NCI-H2227 treated with DMSO at 0.1 percent for 48 hours (cell line): ENCODE measurements around the gene PCDHA5.
A peak's percentile ranks its signal among the peaks of the same experiment; 100 is the strongest.
"Not testable (repeated sequence)": the region's sequence is repeated elsewhere in the genome, so short reads cannot be mapped to it uniquely, and the experiment has no call there.

ENCODE experiments used
- DNase-seq: peaks from one replicate; lab custom pipeline; 2025; lab: John Stamatoyannopoulos, UW

Gene PCDHA5

DNA sequence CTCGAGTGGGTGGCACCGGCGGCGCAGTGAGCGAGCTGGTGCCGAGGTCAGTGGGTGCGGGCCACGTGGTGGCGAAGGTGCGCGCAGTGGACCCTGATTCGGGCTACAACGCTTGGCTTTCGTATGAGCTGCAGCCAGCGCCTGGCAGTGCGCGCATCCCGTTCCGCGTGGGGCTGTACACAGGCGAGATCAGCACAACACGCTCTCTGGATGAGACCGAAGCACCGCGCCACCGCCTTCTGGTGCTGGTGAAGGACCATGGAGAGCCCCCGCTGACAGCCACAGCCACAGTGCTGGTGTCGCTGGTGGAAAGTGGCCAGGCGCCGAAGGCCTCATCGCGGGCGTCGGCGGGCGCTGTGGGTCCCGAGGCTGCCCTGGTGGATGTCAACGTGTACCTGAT, 2.1 kb downstream of the PCDHA5 start:
- DNase-seq, result no peak

DNA sequence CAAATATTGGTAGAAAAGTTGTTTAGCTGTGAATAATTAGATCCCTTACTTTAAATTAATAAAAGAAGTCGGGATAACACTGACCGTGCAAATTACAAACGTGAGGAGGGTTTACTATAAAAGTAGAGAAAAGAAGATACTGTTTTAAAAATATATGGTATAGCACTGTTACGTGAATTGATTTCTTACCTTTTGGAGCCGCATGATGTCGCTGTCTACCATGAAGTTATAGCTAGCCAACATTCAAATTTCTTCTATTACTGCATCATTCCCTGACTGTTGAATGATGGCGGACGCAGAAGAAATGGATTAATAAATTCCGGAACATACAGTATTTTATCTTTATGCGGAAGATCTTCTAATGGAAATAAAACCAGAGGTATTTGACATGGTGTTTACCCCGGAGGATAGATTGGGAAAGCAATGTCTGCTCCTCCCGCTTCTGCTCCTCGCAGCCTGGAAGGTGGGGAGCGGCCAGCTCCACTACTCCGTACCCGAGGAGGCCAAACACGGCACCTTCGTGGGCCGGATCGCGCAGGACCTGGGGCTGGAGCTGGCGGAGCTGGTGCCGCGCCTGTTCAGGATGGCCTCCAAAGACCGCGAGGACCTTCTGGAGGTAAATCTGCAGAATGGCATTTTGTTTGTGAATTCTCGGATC, 6.4 kb downstream of the PCDHA5 start, which contains the start of gene PCDHA6:
Gene PCDHA6 (plus strand): TSS at position 257 of the 658 bp plus-strand sequence. CDS start 132 bp downstream, at position 389.
- DNase-seq, result peak; percentile 52

DNA sequence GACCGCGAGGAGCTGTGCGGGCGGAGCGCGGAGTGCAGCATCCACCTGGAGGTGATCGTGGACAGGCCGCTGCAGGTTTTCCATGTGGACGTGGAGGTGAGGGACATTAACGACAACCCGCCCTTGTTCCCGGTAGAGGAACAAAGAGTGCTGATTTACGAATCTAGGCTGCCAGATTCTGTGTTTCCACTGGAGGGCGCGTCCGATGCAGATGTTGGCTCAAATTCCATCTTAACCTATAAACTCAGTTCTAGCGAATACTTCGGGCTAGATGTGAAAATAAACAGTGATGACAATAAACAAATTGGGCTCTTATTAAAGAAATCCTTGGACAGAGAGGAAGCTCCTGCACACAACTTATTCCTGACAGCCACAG, 6.9 kb downstream of the PCDHA5 start:
- peak; percentile 5 for DNase-seq

DNA sequence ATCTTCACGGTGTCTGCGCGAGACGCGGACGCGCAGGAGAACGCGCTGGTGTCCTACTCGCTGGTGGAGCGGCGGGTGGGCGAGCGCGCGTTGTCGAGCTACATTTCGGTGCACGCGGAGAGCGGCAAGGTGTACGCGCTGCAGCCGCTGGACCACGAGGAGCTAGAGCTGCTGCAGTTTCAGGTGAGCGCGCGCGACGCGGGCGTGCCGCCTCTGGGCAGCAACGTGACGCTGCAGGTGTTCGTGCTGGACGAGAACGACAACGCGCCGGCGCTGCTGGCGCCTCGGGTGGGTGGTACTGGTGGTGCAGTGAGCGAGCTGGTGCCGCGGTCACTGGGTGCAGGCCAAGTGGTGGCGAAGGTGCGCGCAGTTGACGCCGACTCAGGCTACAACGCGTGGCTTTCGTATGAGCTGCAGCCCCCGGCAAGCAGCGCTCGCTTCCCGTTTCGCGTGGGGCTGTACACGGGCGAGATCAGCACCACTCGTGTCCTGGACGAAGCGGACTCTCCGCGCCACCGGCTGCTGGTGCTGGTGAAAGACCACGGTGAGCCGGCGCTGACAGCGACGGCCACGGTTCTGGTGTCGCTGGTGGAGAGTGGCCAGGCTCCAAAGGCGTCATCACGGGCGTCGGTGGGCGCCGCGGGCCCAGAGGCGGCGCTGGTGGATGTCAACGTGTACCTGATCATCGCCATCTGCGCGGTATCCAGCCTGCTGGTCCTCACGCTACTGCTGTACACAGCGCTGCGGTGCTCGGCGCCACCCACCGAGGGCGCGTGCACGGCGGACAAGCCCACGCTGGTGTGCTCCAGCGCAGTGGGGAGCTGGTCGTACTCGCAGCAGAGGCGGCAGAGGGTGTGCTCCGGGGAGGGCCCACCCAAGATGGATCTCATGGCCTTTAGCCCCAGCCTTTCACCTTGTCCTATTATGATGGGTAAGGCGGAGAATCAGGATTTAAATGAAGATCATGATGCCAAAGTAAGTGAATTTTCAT, 8.4 kb downstream of the PCDHA5 start:
- not testable (repeated sequence) for DNase-seq

DNA sequence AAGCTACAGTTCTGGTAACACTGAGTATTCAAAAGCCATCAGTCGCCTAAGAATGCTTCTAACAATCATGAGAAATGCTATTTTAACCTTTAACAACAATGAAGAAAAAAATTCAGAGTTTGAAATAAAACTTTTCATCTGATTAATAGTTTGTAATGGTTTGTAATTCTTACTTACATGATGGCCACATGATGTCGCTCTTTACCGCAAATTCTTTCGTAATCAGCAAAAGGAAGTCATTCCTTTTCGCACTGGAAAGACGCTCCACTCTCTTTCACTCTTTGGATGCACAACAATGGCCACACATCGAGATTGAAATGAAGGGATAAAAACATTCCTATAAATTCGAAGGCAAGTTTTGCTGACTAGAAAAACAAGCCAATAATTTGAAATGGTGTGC, 12.6 kb downstream of the PCDHA5 start, which contains the start of gene PCDHA7:
Gene PCDHA7 (plus strand): TSS at position 277 of the 400 bp plus-strand sequence. CDS start 115 bp downstream, at position 392.
- no peak for DNase-seq

DNA sequence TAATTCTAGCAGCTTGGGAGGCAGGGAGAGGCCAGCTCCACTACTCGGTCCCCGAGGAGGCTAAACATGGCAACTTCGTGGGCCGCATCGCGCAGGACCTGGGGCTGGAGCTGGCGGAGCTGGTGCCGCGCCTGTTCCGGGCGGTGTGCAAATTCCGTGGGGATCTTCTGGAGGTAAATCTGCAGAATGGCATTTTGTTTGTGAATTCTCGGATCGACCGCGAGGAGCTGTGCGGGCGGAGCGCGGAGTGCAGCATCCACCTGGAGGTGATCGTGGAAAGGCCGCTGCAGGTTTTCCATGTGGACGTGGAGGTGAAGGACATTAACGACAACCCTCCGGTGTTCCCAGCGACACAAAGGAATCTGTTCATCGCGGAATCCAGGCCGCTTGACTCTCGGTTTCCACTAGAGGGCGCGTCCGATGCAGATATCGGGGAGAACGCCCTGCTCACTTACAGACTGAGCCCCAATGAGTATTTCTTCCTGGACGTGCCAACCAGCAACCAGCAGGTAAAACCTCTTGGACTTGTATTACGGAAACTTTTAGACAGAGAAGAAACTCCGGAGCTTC, 13.1 kb downstream of the PCDHA5 start:
- DNase-seq, result not testable (repeated sequence)

DNA sequence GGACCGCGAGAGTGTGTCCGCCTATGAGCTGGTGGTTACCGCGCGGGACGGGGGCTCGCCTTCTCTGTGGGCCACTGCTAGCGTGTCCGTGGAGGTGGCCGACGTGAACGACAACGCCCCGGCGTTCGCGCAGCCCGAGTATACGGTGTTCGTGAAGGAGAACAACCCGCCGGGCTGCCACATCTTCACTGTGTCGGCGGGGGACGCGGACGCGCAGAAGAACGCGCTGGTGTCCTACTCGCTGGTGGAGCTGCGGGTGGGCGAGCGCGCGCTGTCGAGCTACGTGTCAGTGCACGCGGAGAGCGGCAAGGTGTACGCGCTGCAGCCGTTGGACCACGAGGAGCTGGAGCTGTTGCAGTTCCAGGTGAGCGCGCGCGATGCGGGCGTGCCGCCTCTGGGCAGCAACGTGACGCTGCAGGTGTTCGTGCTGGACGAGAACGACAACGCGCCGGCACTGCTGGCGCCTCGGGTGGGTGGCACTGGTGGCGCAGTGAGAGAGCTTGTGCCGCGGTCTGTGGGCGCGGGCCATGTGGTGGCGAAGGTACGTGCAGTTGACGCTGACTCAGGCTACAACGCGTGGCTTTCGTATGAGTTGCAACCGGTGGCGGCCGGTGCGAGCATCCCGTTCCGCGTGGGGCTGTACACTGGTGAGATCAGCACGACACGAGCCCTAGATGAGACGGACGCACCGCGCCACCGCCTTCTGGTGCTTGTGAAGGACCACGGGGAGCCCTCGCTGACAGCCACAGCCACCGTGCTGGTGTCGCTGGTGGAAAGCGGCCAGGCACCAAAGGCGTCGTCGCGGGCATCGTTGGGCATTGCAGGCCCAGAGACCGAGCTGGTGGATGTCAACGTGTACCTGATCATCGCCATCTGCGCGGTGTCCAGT, 14.5 kb downstream of the PCDHA5 start:
- no peak for DNase-seq

DNA sequence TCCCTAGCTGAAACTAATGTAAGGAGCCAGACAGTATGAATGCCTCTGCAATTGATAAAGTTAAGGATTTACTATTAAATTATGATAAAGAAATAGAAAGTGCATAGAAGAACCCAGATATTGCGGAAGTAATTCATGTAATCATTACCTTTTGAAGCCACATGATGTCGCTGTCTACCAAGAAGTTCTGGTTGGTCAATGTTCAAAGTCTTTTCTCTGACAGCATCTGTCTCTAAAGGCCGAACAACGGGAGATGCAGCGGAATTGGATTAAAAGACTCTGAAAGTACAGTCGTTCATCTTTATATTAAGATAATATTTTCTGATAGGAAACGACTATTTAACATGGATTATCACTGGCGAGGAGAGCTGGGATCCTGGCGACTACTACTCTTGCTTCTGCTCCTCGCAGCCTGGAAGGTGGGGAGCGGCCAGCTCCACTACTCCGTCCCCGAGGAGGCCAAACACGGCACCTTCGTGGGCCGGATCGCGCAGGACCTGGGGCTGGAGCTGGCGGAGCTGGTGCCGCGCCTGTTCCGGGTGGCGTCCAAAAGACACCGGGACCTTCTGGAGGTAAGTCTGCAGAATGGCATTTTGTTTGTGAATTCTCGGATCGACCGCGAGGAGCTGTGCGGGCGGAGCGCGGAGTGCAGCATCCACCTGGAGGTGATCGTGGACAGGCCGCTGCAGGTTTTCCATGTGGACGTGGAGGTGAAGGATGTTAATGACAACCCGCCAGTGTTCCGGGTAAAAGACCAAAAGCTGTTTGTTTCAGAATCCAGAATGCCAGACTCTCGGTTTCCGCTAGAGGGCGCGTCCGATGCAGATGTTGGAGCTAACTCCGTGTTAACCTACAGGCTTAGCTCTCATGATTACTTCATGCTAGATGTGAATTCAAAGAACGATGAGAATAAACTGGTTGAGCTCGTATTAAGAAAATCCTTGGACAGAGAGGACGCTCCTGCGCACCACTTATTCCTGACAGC, 19.9 kb downstream of the PCDHA5 start, which contains the start of gene PCDHA8:
Gene PCDHA8 (plus strand): TSS at position 210 of the 985 bp plus-strand sequence. CDS start 135 bp downstream, at position 345.
- no peak for DNase-seq

DNA sequence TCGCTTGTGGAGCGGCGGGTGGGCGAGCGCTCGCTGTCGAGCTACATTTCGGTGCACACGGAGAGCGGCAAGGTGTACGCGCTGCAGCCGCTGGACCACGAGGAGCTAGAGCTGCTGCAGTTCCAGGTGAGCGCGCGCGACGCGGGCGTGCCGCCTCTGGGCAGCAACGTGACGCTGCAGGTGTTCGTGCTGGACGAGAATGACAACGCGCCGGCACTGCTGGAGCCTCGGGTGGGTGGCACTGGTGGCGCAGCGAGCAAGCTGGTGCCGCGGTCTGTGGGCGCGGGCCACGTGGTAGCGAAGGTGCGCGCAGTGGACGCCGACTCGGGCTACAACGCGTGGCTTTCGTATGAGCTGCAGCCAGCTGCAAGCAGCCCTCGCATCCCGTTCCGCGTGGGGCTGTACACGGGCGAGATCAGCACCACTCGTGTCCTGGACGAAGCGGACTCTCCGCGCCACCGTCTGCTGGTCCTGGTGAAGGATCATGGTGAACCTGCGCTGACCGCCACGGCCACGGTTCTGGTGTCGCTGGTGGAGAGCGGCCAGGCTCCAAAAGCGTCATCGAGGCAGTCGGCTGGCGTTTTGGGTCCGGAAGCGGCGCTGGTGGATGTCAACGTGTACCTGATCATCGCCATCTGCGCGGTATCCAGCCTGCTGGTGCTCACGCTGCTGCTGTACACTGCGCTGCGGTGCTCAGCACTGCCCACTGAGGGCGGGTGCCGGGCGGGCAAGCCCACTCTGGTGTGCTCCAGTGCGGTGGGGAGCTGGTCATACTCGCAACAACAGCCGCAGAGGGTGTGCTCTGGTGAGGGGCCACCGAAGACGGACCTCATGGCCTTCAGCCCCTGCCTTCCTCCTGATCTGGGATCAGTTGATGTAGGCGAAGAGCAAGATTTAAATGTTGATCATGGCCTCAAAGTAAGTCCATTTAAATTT, 21.7 kb downstream of the PCDHA5 start:
- no peak for DNase-seq

DNA sequence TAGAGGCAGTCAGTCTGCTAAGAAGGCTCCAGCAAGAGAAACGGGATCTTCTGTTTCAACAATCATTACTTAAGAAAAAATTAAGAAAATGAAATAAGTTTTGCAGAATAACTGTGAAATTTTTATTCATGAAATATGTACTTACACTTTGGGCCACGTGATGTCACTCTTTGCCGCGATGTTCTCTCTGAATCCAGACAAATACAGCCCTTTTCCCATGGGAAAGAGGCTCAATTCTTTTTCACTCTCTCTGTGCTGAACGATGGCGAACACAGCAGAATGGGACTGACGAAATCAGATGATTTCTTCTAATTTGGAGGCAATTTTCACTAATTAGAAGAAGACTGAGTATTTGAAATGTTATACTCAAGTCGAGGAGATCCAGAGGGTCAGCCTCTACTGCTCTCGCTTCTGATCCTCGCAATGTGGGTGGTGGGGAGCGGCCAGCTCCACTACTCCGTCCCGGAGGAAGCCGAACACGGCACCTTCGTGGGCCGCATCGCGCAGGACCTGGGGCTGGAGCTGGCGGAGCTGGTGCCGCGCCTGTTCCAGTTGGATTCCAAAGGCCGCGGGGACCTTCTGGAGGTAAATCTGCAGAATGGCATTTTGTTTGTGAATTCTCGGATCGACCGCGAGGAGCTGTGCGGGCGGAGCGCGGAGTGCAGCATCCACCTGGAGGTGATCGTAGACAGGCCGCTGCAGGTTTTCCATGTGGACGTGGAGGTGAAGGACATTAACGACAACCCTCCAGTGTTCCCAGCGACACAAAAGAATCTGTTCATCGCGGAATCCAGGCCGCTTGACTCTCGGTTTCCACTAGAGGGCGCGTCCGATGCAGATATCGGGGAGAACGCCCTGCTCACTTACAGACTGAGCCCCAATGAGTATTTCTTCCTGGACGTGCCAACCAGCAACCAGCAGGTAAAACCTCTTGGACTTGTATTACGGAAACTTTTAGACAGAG, 27.0 kb downstream of the PCDHA5 start, which contains the start of gene PCDHA9:
Gene PCDHA9 (plus strand): TSS at position 244 of the 964 bp plus-strand sequence. CDS start 114 bp downstream, at position 358.
- not testable (repeated sequence) for DNase-seq

DNA sequence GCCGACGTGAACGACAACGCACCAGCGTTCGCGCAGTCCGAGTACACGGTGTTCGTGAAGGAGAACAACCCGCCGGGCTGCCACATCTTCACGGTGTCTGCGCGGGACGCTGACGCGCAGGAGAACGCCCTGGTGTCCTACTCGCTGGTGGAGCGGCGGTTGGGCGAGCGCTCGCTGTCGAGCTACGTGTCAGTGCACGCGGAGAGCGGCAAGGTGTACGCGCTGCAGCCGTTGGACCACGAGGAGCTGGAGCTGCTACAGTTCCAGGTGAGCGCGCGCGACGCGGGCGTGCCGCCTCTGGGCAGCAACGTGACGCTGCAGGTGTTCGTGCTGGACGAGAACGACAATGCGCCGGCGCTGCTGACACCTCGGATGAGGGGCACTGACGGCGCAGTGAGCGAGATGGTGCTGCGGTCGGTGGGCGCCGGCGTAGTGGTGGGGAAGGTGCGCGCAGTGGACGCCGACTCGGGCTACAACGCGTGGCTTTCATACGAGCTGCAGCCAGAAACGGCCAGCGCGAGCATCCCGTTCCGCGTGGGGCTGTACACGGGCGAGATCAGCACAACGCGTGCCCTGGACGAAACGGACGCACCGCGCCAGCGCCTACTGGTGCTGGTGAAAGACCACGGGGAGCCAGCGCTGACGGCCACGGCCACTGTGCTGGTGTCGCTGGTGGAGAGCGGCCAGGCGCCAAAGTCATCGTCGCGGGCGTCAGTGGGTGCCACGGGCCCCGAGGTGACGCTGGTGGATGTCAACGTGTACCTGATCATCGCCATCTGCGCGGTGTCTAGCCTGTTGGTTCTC, 28.6 kb downstream of the PCDHA5 start:
- not testable (repeated sequence) for DNase-seq

DNA sequence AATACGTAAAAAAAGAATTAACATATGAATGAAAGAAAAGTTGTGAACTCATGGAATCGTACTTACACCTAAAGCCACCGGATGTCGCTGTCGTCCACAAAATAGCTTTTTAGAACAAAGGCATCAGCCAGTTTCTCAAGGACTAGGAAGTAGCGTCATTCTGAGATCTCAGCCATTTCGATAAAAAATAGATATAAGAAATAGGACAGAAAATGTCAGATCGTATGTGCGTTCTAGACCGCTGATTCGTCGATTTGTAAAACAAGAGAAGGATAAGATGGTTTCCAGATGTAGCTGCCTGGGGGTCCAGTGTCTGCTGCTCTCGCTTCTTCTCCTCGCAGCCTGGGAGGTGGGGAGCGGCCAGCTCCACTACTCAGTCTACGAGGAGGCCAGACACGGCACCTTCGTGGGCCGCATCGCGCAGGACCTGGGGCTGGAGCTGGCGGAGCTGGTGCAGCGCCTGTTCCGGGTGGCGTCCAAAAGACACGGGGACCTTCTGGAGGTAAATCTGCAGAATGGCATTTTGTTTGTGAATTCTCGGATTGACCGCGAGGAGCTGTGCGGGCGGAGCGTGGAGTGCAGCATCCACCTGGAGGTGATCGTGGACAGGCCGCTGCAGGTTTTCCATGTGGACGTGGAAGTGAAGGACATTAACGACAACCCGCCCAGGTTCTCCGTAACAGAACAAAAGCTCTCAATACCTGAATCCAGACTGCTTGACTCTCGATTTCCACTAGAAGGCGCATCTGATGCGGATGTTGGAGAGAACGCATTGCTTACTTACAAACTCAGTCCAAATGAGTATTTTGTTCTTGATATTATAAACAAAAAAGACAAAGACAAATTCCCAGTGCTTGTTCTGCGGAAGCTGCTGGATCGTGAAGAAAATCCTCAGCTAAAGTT, 34.6 kb downstream of the PCDHA5 start, which contains the start of gene PCDHA10:
Gene PCDHA10 (plus strand): TSS at position 126 of the 903 bp plus-strand sequence. CDS start 152 bp downstream, at position 278.
- no peak for DNase-seq

DNA sequence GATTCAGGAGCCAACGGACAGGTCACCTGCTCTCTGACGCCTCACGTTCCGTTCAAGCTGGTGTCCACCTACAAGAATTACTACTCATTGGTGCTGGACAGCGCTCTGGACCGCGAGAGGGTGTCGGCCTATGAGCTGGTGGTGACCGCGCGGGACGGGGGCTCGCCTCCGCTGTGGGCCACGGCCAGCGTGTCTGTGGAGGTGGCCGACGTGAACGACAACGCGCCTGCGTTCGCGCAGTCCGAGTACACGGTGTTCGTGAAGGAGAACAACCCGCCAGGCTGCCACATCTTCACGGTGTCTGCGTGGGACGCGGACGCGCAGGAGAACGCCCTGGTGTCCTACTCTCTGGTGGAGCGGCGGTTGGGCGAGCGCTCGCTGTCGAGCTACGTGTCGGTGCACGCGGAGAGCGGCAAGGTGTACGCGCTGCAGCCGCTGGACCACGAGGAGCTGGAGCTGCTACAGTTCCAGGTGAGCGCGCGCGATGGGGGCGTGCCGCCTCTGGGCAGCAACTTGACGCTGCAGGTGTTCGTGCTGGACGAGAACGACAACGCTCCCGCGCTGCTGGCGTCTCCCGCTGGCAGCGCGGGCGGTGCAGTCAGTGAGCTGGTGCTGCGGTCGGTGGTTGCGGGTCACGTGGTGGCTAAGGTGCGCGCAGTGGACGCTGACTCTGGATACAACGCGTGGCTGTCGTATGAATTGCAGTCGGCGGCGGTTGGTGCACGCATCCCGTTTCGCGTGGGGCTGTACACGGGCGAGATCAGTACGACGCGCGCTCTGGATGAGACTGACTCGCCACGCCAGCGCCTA, 36.0 kb downstream of the PCDHA5 start:
- no peak for DNase-seq

DNA sequence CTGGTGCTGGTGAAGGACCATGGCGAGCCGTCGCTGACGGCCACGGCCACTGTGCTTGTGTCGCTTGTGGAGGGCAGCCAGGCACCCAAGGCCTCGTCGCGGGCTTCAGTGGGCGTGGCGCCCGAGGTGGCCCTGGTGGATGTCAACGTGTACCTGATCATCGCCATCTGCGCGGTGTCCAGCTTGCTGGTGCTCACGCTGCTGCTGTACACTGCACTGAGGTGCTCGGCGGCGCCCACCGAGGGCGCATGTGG, 36.5 kb downstream of the PCDHA5 start:
- no peak for DNase-seq
